LoVo (cell line): Measurements from ENCODE around the gene TEAD1.
A peak's percentile ranks its signal among the peaks of the same experiment; 100 is the strongest.

Source experiments
- DNase-seq: peaks from one replicate; pipeline ENCODE4 v3.0.0-alpha.2; 2016; ENCODE audit warnings: low spot score

The TEAD1 gene

DNA sequence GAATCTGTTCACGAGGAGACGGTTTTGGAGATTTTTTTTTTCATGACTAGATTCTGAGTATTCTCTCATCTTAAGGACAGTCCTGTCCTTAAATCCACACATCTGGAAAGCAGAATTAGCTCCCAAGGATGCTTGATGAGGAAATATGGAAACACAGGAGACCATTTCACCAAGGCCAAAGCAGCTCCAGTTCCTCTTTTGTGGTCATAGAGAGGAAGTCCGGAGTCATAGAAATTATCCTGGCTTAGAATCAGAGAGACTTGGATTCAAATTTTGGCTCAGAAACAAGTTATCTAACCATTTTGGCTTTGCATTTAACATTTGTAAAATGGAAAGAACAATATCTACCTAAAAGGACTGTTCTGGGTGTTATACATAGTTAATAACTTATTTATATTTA lies 7.3 kb upstream of the TEAD1 start:
- DNase-seq, result no peak

DNA sequence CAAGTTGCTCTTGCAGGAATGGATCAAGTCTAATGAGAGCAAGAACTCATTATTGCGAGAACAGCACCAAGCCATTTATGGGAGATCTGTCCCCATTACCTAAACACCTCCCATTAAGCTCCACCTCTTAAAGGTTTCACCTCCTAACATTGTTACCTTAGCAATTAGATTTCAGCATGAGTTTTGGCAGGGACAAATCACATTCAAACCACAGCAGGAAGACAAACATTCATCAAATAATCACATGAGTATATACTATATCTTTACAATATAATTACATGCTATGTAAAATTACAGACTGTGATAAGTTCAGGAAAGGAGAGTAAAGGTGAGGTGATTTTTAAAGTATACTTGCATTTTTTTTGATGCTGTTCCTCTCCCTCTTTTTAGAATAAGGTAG lies 6.6 kb upstream of the TEAD1 start:
- no peak for DNase-seq

DNA sequence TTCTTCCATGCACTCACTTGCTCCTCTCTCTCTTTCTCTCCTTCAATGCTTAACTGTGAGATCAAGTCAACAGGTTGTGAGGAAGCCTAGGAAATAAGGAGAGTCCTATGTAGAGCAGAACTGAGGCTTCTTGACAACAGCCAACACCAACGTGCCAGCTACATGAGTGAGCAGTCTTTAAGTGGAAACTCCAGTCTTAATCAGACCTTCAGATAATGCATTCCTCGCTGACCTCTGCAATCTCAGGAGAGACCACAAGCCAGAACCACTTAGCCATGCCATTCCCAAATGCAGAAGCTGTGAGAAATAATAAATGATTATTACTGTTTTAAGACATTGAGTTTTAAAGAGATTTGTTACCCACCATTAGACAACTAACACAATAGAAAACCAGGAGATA lies 6.1 kb upstream of the TEAD1 start:
- no peak for DNase-seq

DNA sequence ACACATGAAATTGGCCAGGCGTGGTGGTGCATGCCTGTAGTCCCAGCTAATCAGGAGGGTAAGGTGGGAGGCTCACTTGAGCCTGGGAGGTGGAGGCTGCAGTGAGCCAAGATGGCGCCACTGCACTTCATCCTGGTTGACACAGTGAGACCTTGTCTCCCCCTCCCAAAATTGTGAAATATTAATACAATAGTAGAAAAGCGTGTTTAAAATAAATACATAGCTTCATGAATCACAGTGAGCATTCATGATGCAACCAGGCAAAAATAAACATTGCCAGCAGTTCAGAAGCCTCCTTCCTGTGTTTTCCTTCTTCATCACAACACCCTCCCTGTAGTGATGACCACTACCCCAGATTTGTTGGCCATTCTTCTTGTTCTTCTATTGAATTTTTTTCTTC lies 4.3 kb upstream of the TEAD1 start:
- no peak for DNase-seq

DNA sequence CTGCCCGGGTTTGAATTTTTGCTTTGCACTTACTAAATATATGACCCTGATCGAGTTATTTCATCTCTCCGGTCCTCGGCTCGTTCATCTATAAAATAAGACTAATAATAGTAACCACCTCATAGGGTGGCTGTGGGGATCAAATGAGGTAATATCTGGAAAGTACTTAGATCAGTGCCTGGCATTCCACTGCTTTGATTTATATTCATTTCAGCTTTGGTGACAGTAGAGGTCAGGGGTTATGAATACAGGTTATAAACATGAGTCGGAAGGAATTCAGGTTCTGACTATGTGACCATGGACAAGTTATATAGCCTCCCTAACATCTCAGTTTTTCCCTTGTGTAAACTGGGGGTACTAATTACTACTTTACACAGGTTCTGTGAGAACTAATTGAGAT lies 2.9 kb upstream of the TEAD1 start:
- no peak for DNase-seq

DNA sequence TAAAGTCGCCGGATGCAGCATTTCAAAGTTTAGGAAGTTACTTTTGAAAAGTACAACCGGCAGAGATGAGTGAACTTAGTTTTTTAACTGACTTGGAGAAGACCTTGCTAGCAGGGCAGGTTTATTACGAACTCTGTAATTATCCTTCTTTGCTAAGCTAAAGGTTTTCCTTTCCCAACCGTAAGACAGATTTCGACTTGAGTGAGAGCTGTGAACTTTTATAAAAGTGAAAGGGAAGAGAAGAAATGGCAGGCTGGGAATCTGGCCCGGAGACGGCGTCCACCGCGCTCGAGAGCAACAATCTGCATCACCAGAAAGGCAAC lies 659 bp upstream of the TEAD1 start:
- no peak for DNase-seq

DNA sequence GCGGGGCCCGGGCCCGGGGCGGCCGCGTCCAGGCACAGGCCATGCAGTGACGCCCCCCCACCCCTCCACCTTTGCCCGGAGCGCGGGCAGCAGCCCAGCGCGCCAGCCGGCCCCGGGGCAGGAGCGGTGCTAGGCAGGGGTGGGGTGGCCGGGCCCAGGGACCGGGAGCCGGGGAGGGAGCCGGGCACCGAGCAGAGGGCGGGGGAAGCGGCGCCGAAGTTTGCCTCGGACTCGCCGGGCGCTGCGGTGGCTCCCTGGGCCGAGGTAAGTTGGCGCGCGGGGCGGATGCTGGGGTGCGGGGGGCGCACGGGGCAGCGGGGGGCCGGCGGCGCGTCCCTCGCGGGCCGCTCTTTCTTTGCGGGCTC lies 332 bp downstream of the TEAD1 start:
- DNase-seq, result no peak

DNA sequence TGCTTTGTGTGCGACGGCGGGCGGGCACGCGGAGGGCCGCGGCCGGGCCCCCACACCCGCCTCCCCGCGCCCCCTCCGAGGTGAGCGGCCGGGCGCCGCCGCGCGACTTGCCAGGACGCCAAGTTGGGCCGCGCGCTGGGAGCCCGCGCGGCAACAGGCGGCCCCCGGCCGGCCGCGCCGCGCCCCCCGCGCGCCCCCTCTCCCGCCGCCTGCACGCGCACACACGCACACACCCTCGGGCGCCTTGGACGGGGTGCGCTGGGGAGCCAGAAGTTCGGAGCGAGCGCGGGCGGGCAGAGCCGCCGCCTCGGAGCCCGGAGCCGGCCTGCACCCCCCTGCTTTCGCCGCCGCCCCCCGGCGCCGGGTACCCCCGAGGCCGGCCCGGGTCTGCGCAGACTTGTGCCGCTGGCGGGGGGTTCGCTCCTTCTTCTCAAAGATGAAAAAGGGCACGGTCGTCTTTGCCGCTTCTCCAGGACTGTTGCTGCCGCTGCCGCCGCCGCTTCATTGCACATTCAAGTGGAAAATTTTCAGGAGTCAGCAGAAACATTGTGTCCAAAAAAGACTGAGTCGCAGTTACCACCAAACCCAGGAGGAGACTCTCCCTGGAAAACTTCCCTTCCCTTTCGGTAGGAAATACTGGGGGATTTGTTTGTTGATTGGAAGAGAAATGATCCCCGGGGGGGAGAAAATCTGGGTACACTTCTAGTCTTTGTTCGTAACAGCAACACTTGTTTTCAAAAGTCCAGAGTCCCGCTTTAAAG lies 895 bp downstream of the TEAD1 start:
- DNase-seq, result no peak

DNA sequence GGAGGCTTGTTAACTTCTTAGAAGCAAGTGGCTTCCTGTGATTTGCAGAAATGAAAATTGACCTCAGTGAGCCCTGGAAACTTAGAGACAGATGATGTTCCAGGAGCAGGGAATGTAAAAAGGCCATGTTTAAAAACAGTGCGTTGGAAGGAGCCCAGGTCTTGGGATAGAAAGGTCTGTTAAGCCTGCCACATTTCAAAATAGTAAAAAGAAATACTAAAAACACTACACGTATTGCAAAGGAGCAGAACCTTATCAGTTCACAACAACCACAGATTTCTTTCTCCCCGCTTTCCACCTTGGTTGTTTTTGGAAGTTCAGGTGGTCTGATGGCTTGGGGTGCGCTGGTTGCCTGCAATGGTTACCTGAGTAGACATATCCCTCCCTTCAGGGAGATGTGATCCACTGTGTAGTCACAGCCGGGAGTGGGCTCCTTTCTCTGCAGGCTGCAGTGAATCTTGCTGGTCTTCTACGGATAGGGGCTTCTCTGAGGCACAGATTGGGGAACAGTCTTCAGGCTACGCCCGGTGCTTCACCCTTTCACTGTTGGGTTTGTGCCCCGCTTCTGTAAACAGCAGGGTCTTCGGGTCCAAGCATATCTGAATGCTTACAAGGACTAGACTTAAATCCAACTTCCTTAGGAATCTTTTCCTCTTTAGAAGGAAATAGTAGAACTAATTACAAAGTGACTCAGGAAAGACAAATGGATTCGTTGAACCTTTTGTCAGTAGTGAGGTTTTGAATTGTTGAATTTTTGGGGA lies 1.9 kb downstream of the TEAD1 start:
- DNase-seq, result no peak

DNA sequence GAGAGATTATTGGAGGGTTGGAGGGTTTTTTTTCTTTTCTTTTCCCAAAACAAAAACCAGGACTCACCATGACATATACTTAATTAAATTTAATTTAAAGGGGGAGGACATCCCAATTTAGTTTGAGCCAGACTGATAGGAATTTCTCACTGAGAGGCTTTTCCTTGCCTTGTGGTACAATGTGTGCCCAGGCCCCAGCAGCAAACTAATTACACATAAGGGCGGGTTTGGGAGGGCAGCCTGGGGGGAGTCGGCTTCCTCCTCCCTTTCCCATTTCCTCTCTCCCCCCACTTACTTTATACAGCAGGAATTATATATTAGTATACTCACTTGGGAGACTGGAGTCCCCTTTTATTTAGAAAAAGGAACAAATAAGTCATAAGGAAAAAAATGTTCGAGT lies 2.9 kb downstream of the TEAD1 start:
- DNase-seq, result no peak

DNA sequence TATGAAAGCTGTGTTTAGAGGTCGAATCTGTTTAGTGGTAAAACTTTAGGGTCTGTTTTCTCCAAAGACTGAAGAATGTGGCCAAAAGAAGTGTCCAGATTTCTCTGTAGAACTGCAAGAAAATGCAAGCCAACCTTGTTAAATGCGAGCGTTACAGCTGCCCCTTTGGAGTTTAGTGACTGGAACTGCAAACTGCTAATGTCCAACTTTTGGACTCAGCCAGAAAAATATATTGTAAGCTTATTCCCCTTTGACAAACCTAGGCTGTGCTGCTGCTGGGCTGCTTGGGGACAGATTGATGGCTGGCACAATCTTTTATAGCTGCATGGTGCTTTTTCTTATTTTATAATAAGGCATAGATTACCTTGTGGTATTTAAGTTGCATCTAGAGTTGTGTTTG lies 3.9 kb downstream of the TEAD1 start:
- DNase-seq, result no peak

DNA sequence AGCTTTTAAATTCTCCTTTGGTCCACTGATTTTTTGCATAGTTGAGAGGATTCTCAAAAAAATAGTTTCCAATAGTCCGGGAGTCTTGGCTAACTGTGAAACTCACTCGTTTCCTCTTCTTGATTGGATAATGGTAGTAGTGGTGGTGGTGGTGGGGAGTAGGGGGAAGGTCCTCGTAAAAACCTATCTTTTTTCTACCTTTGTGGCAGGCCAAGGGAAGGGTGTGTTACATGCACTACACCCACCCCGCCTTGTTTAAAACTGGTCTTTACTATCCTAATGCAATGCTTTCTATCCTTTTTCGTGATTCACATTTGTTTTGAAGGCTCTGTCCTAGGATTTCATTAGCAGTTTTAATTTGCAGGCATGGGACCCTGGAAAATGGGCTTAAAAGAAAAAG lies 4.8 kb downstream of the TEAD1 start:
- no peak for DNase-seq

DNA sequence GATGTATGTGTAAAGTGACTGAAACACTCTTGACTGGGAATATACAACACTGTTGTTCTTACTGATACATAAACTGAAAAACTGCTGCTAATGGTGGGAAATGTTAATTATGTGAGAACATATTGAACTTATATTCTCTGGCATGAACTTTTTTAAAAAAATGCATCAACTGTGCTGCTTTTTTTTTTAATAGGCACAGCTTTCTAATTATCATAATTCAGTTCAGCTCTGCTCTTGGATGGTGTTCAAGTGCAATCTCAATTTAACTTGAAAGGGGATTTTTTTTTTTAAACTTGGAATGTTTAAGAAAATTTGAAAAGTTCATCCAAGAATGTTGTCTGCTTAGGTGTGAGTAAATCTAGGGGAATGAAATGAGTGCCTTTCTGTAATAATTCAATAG lies 5.2 kb downstream of the TEAD1 start:
- no peak for DNase-seq

DNA sequence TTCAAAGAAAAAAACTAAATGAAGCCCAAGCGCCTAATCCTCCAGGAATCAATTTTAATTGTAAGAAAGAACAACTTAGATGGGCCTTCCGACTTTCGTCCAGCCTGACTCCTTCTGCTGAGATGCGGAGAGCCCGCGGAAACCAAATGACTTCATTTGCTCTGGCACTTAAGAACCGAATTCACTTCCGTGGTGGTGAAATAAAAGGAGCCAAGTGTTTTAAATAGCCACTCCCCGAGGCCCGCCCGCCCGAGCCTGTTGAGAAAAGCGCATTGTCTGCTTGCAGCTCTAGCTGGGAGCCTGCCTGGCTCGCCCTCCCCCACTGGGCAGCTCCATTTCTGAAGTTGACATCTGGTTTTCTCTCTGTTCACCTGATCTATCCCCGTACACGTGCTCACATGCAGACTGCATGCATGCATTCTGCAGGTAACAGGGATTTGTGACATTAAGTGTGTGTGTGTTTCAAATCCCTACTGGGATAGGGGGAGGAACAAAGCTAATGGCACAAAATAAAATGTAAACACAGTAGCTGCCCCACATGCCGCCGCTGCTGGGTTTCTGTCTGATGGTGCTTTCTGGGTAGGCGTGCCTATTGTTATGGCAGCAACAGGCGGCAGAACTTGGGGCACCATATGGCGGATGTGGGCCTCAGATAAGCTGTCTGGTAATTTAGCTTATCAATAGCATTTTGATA lies 6.2 kb downstream of the TEAD1 start:
- DNase-seq, result peak; percentile 80

DNA sequence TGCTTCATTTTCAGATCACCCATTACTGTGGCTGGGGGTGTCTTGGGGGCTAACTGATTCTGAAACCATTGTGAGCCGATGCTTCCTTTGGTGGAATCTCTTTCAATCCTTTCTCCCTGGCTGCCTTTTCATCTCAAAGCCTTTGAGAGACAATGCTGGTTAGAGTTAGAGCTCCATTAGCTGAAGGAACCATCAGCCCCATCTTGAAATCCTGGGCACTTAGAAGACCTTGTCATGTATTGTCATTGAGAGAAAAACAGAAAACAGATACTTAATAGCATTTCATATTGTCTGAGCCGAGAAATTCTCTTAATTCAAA lies 6.7 kb downstream of the TEAD1 start:
- DNase-seq, result no peak

DNA sequence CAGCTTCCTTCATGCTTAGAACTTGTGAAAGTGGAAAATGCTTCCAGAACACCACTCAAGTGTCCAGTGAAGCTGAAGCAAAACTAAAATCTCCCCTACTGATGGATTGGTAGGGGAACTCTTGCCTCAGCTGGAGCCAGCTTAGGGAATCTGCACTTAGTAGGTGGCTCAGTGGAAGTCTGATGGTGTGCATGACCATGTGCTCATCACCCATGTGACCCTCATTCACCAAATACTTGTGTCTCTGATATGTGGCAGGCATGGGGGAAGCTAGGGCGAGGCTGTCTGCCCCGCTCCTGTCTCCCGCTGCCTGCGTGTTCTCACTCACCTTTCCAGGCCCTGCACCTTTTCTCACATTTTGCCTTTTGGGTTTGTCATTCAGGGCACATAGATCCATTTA lies 7.2 kb downstream of the TEAD1 start:
- DNase-seq, result no peak

DNA sequence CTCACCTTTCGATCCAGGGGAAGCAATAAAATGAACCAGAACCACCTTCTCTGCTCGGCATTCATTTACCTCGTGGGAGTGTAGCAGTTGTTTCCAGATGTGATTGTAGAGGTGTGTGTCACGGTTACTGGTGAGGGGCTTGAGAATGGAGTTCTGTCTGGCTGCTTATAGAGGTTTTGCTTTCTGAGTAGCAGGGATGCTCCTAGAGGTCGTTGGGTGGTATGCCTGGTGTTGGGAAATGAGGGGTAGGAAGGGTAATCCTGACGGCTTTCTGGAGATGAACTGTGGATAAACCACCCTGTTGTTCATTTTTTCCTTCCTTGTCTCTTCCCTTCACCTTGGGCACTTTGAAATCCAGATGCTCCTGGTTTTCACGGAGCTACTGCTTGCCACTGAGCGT lies 8.1 kb downstream of the TEAD1 start:
- DNase-seq, result no peak

DNA sequence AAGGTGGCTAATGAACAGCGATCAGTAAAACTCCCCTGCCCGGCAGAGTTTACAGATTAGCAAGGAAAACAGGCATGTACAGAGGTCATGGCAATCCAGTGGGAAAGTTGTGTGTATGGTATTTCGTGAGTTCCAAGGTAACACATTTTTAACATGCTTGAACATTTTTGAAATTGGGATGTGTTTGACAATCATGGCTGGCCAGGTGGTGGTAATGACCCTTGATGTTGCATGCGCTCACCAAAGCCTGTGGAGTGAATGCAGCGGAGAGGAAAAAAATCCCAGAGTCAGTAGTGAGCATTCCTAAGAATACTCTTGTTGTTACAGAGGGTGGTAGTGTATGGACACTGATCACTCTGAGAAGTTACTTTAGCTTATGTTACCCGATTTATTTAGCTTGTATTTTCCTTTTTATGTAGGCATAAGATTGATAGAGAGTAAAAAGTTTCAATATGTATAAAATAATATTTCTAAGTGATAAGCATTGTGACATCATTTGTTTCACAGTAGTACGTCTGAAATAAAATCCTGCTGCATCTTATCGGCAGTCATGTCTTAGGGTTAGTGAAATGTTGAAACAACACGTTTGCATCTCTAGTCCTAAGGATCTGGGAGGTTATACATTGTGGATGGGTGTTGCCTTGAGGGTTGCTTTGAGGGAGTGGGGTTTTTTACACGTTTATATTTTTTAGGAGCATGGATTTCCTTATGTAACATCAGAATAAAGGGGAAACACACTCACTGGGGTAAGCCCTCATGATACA lies 8.7 kb downstream of the TEAD1 start:
- DNase-seq, result no peak

DNA sequence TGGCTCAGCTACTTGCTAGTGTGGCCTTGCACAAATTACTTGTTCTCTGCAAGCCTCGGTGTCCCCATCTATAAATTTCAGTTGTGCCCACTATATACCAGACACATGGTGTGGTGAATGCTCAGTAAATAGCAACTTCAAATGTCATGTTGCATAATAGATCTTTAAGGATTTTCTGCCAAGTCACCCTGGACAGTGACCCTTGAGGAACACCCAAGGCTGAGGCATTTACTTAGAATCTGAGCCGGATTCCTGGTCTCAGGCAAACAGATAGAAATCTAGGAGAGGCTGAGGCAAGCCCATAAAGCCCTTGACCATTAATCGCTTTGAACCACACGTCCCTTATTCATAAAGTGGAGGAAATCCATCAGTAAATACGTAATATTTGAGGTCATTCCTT lies 9.7 kb downstream of the TEAD1 start:
- peak; percentile 76 for DNase-seq

DNA sequence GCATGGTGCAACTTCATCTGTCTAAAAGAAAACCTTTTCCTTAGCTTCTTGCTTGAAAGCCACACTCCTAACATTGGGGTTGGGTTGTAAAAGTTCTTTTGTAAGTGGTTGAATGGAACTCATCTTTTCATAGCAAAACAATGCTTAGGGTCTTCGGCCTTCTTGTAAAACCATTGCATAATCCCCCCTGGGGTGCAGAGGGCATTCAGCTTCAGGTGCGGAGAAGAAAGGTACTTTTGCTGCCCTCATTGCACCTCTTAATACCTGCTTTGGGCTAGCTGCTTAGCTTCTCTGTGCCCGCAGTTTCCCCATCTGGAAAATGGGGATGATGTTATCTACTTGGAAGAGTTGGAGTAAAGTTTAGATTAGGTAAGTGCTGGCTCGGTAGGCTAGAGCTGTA lies 10.1 kb downstream of the TEAD1 start:
- DNase-seq, result no peak

DNA sequence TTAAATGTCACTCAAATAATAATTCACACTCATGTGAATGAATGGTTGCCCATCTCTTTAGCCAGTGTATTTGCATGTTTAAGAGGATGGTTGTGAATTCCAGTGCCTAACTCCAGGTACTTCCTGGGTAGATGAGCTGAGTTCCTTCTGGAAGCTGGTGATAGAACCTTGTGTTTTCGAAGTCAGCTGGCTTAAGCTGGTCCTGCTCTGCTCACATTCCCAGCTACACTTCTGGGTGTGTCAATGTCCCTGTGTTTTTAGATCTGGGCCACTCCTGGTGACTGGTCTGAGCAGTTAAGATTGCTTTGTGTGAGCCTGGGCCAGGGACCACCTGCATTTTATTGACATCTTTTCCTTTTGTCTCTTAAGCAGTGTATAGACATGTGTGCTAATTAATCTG lies 10.6 kb downstream of the TEAD1 start:
- DNase-seq, result peak; percentile 74

DNA sequence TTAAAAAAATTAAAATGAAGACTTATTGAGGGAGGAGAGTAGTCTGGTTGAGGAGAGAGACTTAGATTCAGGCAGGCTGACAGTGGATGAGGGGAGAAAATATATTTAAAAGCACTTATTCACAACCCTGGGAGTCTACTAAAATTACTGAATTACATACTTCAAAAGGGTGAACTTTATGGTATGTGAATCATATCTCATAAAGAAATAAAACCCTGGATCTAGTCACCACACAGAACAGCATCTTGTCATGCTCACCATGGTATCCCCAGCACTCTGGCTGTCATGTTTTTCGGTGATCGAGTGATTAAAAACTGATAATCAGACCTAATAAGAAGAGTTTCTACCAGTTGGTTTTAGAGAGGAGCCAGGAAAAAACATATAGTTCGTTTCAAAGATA lies 11.0 kb downstream of the TEAD1 start:
- peak; percentile 66 for DNase-seq
